SU-DHL-6 (cell line): ENCODE data around the gene DPPA2.

Experiments used
- CTCF ChIP-seq: fragments of 200-600 bp; sonication (generic); IDR thresholded peaks from one replicate; pipeline ENCODE4 v1.5.1; 2017; ENCODE audit warnings: antibody characterized with exemption, mild to moderate bottlenecking, low read length, moderate library complexity; ENCODE audit not compliant: insufficient read depth, poor library complexity, severe bottlenecking
- EZH2phosphoT487 ChIP-seq: fragments of 200-600 bp; sonication (generic), shearing (Covaris generic); conservative IDR thresholded peaks from 2 replicates; pipeline ENCODE4 v1.6.1; 2018; ENCODE audit warnings: mild to moderate bottlenecking, antibody characterized with exemption, low read length, moderate library complexity, mixed read lengths

- TF ChIP-seq CTCF: no peak
- TF ChIP-seq EZH2phosphoT487: no peak
Measured at GRCh38 chr3:109356442-109357155, 40.3 kb upstream of the DPPA2 start.
